C4-2B (cell line): Measurements from ENCODE around the gene SRCIN1.

Source experiments
- ZFX ChIP-seq: fragments of 450-650 bp; IDR thresholded peaks from 2 replicates; pipeline ENCODE4 v1.6.1; 2017
- TF ChIP-seq, protein P1 (sequence below): fragments of 450-650 bp; conservative IDR thresholded peaks from 2 replicates; pipeline ENCODE4 v1.5.1; 2017; ENCODE audit warnings: mild to moderate bottlenecking

DNA sequence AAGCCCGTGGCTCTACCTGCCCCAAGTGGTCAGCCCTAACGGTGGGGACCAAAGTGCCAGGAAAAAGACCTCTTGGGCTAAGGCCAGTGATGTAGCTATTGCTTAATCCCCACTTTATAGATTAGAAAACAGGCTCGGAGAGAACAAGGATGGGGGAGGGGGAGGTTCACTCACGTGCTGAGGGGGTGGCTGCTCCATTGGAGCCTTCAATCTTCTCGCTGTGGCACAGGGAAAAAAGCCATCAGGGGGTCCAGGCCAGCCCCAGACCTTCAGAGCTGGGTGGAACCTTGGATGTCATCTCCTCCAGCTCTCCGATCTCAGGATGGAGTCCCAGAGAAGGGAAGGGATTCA is 45.9 kb downstream of the SRCIN1 start:
- no peak for TF ChIP-seq ZFX
- TF ChIP-seq, protein P1, sequence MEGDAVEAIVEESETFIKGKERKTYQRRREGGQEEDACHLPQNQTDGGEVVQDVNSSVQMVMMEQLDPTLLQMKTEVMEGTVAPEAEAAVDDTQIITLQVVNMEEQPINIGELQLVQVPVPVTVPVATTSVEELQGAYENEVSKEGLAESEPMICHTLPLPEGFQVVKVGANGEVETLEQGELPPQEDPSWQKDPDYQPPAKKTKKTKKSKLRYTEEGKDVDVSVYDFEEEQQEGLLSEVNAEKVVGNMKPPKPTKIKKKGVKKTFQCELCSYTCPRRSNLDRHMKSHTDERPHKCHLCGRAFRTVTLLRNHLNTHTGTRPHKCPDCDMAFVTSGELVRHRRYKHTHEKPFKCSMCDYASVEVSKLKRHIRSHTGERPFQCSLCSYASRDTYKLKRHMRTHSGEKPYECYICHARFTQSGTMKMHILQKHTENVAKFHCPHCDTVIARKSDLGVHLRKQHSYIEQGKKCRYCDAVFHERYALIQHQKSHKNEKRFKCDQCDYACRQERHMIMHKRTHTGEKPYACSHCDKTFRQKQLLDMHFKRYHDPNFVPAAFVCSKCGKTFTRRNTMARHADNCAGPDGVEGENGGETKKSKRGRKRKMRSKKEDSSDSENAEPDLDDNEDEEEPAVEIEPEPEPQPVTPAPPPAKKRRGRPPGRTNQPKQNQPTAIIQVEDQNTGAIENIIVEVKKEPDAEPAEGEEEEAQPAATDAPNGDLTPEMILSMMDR, result no peak
